NCI-H146 treated with DMSO at 0.1 percent for 48 hours (cell line): ENCODE measurements around the gene MSLN.
"Not testable (repeated sequence)": the region's sequence is repeated elsewhere in the genome, so short reads cannot be mapped to it uniquely, and the experiment has no call there.

Experiments used
- DNase-seq: peaks from one replicate; lab custom pipeline; 2025; ENCODE audit not compliant: unreplicated experiment; lab: John Stamatoyannopoulos, UW

MSLN gene

DNA sequence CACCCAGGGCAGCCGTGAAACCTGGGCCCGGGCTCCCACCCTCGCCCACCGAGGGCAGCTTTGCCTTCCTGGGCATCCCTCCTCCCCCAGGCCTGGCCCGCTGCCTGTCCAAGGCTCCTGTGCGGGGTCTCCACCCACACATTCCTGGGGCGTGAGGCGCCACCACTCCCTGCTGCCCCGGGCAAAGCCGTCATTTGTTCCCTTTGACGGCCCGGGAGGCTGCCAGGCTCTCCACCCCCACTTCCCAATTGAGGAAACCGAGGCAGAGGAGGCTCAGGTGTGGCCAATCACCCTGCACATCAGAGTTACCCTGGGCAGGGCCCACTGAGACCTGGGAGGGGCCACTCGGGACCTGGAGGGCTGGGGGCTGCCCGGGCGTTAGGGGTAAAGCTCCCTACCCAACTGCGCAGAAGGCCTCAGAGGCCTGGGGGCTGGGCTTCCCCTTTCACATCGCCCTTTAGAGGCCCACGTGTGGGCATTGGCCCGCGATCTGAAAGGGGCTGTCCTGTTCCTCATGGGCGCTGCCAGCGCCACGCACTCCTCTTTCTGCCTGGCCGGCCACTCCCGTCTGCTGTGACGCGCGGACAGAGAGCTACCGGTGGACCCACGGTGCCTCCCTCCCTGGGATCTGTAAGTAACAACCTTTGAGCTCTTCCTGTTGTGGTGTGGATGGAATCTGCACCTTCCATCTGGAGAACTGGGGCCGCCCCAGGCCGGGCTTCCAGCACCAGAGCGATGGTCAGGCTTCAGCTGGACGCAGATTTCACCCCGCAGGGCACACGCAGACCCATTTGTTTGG lies at the start of gene MSLN:
MSLN (plus strand) TSS at position 190 of the 799 bp plus-strand sequence. CDS start 1,947 bp downstream, outside the sequence.
- DNase-seq = no peak

DNA sequence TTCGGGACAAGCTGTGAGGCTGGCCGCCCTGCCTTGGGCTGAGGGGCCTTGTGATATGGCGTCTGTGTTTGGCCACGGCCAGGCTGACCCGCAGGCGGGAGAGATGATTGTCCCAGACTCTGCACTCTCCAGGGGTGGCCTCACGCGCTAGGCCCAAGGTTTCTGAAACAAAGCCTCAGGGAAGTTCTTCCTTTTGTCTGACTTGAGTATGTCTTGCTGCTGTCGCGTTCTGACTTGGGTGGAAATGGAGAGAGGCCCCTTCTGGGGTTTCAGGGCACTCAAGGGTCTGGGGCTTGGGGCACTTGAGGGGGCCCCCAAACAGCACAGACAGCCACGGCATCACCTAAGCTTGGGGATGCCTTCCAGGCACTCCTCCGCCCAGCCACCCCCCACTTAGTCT lies 49.5 kb upstream of the MSLN start:
- DNase-seq = no peak

DNA sequence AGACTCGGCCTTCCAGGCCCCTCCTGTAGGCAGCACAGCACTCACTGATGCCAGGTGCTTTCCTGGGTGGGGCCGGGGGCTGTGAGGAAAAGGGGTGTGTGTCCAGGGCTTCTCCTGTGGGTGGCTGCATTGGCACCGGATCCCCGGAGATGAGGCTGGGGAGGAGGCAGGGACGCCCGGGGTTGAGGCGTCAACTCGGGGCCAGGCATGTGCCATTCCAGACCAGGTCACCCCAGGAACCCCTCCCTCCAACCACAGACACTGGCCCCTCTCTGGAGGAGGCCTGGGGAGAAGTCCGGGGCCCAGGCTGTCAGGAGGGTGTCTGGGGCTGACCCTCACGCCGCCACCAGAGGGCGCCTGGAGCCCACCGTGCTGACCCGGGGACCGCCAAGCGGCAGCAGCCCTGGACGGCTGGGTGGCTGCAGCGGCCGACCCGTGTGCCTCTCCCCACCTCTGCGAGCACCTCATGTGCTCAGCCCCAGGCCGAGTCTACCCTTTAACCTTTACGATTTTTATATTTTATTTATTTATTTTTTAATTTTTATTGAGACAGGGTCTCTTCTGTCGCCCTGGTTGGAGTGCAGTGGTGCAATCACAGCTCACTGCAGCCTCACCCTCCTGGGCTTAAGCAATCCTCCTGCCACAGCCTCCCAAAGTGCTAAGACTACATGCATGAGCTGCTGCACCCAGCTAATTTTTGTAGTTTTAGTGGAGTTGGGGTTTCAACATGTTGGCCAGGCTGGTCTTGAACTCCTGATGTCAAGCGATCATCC lies 48.8 kb upstream of the MSLN start:
- DNase-seq = peak; percentile 55

DNA sequence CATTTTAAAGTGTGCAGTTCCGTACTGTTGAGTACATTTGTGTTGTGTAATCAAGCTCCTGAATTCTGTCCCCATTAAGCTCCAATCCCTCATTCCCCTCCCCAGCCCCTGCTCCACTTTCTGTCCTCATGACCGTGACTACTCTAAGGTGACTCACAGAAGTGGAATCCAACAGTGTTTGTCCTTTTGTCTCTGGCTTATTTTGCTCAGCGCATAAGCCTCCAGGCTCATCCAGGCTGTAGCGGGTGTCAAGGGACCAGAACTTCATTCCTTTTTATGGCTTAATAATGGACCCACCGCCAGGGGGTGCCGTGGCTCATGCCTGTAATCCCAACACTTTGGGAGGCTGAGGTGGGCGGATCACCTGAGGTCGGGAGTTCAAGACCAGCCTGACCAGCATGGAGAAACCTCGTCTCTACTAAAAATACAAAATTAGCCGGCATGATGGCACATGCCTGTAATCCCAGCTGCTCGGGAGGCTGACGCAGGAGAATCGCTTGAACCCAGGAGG lies 47.7 kb upstream of the MSLN start:
- DNase-seq = not testable (repeated sequence)

DNA sequence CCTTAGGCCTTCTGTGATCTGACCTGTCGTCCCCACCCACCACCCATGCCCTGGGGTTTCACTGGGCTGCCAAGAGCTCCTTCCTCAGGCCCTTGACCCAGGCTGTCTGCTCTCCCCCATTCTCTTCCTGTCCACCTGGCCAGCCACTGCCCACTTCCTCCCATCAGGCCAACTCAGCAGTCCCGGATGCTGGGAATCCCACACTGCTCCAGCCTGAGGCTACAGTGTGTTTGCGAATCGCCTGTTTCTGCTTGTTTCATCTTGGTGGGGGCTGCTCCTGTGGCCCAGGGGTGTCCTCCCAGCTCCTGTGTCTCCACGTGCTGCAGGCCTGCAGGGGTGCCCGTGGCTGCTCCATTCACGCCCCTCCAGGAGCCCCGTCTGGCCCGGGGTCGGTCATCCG lies 46.5 kb upstream of the MSLN start:
- no peak for DNase-seq

DNA sequence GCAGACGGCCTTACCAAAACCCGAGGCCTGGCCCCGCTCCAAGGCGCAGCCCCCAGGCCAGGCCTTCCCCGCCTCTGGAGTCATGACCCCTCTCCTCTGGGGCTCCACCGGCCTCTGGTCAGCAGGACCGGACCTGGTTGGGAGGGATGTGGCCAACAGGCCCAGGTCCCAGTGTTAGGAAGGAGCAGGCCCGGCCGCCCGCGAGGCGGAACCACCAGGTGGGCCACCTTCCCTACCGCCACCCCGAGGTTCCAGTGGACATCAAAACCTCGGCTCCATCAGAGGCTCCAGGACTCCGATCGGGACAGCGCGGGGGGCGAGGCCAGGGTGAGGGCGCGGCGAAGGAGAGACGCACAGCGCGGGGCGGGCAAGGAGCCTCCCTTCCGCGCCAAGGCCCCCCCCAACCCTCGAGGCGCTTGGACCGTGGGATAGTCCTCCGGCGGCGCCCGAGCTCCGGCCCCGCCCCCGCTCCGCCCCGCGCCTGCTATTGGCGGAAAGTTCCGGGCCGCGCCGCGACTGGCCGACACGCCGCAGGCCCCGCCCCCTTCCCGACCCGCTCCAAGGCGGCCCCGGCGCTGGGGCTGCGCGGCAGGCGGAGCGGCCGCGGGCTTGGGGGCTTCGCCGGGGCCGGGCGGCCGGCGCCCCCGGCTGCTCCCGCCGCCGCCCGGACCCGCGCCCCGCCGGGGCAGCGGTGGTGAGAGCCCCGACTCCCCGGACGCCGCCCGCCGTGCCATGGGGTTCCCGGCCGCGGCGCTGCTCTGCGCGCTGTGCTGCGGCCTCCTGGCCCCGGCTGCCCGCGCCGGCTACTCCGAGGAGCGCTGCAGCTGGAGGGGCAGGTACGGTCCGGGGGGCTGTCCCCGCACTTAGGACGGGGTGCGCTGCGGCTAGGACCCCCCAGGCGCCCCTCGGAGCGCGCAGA lies 45.7 kb upstream of the MSLN start, which contains the start of gene METRN:
METRN (plus strand) TSS at position 561 of the 919 bp plus-strand sequence; CDS start at position 733, 172 bp downstream.
- DNase-seq = peak; percentile 64

DNA sequence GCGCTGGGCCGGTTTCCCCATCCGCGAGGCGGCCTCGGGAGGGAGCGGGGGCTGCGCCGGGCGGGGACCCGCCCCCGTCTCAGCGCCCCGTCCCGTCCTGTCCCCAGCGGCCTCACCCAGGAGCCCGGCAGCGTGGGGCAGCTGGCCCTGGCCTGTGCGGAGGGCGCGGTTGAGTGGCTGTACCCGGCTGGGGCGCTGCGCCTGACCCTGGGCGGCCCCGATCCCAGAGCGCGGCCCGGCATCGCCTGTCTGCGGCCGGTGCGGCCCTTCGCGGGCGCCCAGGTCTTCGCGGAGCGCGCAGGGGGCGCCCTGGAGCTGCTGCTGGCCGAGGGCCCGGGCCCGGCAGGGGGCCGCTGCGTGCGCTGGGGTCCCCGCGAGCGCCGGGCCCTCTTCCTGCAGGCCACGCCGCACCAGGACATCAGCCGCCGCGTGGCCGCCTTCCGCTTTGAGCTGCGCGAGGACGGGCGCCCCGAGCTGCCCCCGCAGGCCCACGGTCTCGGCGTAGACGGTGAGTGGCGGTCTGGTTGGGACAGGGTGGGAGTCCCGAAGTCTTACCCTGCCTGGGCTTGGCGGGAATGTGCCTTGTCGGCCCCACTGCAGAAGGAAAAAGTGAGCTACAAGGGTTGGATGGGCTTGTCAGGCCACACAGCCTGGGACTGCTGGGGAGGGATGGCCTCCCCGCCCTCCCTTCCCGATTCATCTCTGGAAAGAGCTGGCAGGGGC lies 44.9 kb upstream of the MSLN start:
- no peak for DNase-seq

DNA sequence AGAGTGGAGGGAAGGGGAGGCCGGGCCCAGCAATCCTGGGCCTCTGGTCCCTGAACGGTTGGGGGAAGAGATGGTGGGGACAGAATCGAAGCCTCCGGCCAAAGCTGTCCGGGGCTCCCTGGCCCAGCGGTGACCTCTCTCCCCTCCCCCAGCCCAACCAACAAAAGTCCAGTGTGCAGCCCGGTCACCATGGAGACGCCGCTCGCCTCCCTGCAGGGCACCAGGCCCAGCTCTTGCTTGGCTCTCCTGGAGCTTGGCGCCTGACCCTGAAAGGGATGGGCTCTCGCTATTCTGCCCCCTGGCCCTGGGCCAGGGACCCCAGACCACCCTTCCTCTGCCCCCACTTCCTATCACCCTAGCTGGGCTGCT lies 44.4 kb upstream of the MSLN start:
- DNase-seq = peak; percentile 63

DNA sequence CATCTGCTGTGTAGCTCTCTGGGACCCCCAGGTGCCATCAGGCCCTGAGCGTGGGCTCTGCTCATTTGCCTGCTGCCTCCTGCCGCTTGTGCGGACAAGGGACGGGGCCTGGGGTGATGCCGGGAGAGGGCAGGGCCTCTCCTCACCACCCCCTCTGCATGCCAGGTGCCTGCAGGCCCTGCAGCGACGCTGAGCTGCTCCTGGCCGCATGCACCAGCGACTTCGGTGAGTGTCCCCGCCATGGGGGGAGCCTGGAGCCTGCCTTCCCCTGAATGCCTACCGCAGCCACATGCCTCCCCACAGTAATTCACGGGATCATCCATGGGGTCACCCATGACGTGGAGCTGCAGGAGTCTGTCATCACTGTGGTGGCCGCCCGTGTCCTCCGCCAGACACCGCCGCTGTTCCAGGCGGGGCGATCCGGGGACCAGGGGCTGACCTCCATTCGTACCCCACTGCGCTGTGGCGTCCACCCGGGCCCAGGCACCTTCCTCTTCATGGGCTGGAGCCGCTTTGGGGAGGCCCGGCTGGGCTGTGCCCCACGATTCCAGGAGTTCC lies 43.7 kb upstream of the MSLN start:
- no peak for DNase-seq

DNA sequence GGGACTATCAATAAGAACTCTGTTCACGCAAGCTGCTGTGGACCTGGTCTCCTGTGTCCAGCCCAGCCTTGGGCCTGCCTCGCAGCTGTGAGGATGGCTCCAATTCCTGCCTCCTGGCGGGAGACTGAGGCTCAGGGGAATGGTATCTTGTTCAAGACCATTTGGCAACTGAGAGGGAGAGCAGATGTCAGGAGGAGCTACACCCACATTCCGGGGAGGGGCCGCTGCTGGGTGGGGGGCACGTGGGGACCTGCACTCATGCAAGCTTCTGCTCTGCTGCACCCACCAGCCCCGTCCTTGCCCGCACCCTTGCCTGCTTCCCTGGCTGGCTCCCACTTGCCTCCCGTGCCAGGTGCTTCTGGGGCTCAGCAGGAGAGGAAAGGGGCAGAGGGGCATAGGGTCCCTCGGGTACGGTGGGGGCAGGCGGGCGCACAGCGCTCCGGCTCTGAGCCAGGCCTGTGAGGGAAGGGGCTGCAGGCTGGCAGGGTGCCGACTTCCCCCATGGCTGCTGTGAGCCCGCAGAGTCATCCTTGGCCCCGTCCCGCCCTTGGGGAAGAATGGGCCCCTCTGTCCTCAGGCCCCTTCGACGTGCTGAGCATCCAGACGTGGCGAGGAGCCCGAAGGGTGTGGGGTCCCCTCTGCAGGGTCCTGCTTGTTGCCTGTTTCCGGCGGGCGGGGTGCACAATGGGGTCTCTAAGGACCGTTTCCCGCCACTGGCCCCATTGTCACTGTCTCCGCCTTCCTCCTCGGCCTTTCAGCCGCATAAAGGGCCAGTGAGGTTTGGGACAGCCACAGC lies 42.9 kb upstream of the MSLN start:
- no peak for DNase-seq

DNA sequence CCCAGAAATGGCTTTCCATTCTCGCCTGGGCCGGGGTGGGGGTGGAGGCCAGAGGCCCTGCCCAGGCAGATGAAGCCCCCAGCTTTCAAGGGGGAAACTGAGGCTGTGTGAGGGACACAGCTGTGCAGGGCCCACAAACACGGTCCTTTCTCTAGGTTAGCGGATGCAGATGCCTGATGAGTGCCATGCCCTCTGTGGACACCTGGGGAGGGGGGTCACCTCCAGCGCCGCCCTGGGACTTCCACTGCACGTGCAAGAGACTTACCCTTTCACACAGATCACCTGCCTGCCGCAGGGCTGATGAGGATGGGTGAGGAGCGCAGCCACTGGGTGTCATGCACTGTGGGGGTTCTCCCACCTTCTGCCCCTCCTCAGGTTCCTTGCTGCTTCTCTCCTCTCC lies 42.1 kb upstream of the MSLN start:
- DNase-seq = no peak

DNA sequence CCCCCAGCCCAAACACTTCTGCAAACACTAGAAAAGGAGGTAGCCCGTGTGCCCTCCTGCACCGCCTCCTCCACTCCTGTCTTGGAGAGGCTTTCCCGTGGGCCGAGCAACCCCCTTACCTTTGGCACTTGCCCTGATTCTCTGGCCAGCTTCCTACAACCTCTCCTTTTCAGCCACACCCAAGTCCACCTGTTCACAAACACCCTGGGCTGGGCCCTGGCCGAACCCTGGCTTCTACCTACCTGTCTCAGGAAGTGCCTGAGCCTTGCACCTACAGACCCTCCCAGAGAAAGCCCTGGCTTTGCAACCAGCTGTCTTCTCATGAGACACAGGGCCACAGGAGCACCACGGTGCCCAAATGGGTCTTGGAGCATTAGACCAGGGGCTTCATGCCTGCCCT lies 41.6 kb upstream of the MSLN start:
- no peak for DNase-seq

DNA sequence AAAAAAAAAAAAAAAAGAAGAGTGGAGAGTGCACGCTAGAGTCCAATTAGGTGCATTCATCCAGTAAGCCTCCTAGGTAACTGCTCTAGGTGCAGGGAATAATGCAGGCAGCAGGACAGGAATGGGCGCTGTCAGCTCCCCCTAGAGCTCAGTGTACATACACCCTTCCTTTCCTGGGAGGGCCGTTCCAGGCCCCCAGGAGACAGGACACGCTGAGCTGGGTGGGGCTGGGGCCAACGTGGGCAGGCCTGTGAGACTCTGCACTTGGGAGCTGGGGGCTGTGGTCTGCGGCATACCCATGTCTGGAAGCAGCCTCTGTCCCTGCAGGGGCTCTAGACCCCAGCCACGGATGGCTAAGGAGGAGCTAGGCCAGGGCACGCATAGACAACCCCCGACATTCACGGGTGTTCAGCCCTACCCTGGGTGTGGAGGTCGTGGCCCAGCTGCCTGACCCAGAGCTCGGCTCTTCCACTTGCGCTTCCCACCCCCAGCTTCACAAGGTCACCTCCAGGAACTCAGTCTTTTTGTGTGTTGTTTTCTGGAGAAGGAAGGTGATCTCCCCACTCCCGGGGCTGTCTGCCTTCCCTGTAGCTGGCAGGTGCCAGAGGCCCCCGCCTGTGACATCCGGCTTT lies 40.6 kb upstream of the MSLN start:
- DNase-seq = peak; percentile 75

DNA sequence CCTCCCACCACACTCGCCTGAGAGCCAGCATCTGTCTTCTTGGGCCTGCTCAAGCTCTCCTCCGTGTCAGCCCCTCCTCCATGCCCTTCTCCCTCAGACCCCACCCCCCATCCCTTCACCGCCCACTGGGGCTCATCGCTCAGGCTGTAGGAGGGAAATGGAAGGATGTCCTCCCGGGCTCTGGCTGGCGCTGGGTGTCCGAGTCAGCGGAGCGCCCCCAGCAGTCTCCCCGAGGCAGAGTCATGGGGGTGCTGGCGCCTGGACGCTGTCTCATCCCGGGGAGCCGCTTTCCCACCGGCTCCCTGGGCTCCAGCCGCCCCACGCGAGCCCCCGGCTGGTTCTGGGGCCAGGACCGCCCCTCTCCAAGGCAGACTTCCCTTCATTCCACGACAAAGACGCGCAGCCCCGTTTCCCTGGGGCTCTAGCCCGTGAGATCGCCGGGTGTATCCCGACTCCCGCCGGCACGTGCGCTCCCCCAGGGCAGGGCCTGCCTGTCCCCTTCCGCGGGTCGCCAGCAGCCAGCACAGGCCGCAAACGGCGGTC lies 40.0 kb upstream of the MSLN start:
- DNase-seq = peak; percentile 81

DNA sequence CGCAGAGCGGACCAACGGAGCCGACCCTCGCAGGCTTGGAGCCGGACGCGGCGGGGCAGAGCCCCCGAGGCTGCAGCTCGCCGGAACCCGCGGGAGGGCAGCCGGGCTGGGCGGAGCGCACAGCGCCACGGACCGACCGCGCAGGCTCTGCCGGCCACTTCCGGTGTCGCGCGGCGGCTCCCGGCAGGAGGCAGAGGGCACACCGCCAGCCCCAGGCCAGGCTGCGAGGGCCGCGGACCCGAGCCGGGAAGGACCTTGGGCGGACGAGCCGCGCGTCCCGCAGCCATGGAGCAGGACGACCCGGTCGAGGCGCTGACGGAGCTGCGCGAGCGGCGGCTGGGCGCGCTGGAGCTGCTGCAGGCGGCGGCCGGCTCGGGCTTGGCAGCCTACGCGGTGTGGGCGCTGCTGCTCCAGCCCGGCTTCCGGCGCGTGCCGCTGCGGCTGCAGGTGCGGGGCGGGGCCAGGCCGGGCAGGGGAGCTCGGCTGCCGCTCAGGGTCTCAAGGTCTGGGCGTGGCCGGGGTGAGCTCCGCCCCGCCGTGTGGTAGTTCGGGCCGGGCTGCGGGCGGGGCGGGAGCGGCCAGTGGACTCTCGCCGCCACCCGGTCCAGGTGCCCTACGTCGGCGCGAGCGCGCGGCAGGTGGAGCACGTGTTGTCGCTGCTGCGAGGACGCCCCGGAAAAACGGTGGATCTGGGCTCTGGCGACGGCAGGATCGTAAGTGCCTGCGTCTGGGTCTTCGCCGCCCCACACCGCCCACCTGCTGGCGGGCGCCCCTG lies 39.4 kb upstream of the MSLN start, which contains the start of gene ANTKMT:
ANTKMT (plus strand) TSS at position 157 of the 775 bp plus-strand sequence; CDS start at position 286, 129 bp downstream.
- peak; percentile 71 for DNase-seq

DNA sequence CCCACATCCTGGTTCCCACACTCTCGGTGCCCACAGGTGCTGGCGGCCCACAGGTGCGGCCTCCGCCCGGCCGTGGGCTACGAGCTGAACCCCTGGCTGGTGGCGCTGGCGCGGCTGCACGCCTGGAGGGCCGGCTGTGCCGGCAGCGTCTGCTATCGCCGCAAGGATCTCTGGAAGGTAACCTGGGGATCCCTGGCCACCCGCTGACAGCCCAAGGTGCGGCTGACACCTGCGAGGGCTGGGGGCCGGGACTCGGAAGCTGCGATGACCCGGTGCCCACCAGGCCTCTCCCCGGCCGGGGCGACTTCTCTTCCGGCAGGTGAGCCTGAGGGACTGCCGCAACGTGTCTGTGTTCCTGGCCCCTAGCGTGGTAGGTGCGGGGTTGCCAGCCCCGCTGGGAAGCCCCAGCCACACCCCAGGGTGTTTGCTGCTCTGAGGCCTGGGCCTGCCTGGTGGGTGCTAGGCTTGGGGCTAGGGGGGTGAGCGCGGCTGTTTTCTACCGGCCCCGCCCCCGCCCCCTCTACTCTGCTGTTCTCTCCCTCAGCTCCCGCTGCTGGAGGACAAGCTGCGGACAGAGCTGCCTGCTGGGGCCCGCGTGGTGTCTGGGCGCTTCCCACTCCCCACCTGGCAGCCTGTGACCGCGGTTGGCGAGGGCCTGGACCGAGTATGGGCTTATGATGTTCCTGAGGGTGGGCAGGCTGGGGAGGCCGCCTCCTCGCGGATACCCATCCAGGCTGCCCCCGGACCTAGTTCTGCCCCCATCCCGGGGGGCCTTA lies 38.6 kb upstream of the MSLN start:
- DNase-seq = no peak
